Measurements from ENCODE around the gene CRYBB3.
A peak's percentile ranks its signal among the peaks of the same experiment; 100 is the strongest.

Gene CRYBB3

GRCh38 chr22:25172153-25172552, 27.5 kb upstream of the CRYBB3 start:
- Histone ChIP-seq H3K4ac (ENCODE audit: low read depth, low read length) (no peak overlapping the region), H3K4me3 (ENCODE audit: low read length) (no peak overlapping the region), H3K27me3 (ENCODE audit: insufficient read depth, low read length, poor library complexity) (no peaks in the 10 kb centered on the region), H3K79me1 (ENCODE audit: low read length) (no peaks in the 10 kb centered on the region), H2BK15ac (replicated peaks; ENCODE audit: low read depth) (no peak overlapping the region), H3K79me2 (ENCODE audit: control insufficient read depth, insufficient read depth, low read length) (no peaks in the 10 kb centered on the region), H3K23ac (ENCODE audit: low read length) (no peak overlapping the region), H2BK120ac (ENCODE audit: low read depth, low read length) (no peak overlapping the region), H3K36me3 (ENCODE audit: control insufficient read depth, insufficient read depth, low read length) (peaks cover 3% of the 10 kb centered on the region), H4K8ac (ENCODE audit: low read depth, low read length) (no peak overlapping the region), H3K56ac (ENCODE audit: low read length) (no peak overlapping the region), H3K27ac (ENCODE audit: low read depth, low read length) (no peak overlapping the region), H4K5ac (ENCODE audit: low read length) (no peak overlapping the region), H3K18ac (ENCODE audit: low read length) (no peak overlapping the region), H3K4me1 (ENCODE audit: control insufficient read depth, low read depth, low read length) (no peaks in the 10 kb centered on the region), H2BK5ac (ENCODE audit: low read length) (no peak overlapping the region), H2AK5ac (ENCODE audit: low read length) (no peak overlapping the region), H3K9ac (ENCODE audit: low read length) (no peak overlapping the region), H3K4me2 (ENCODE audit: low read length) (no peak overlapping the region)
- DNase-seq: peak; percentile 24
- WGBS (ENCODE audit: extremely low coverage, insufficient coverage, low lambda C conversion rate): no CpG with 5 or more reads among the region's 5 CpGs

- no peak overlapping the region for H2BK15ac ChIP-seq (replicated peaks; ENCODE audit: low read depth)
- no peak overlapping the region for H3K4ac ChIP-seq (ENCODE audit: low read depth, low read length)
- H3K79me2 ChIP-seq (ENCODE audit: control insufficient read depth, insufficient read depth, low read length): no peaks in the 10 kb centered on the region
- DNase-seq: no peak
- WGBS (ENCODE audit: extremely low coverage, insufficient coverage, low lambda C conversion rate): no CpG with 5 or more reads among the region's 13 CpGs
- H3K36me3 ChIP-seq (ENCODE audit: control insufficient read depth, insufficient read depth, low read length): peaks cover 3% of the 10 kb centered on the region
- H2BK120ac ChIP-seq (ENCODE audit: low read depth, low read length): no peak overlapping the region
- H4K8ac ChIP-seq (ENCODE audit: low read depth, low read length): no peak overlapping the region
- no peak overlapping the region for H3K18ac ChIP-seq (ENCODE audit: low read length)
- no peaks in the 10 kb centered on the region for H3K79me1 ChIP-seq (ENCODE audit: low read length)
- no peak overlapping the region for H3K56ac ChIP-seq (ENCODE audit: low read length)
- no peaks in the 10 kb centered on the region for H3K27me3 ChIP-seq (ENCODE audit: insufficient read depth, low read length, poor library complexity)
- H3K9ac ChIP-seq (ENCODE audit: low read length): no peak overlapping the region
- H3K23ac ChIP-seq (ENCODE audit: low read length): no peak overlapping the region
- no peak overlapping the region for H4K5ac ChIP-seq (ENCODE audit: low read length)
- H3K4me3 ChIP-seq (ENCODE audit: low read length): no peak overlapping the region
- H3K27ac ChIP-seq (ENCODE audit: low read depth, low read length): no peak overlapping the region
- no peak overlapping the region for H2AK5ac ChIP-seq (ENCODE audit: low read length)
- no peaks in the 10 kb centered on the region for H3K4me1 ChIP-seq (ENCODE audit: control insufficient read depth, low read depth, low read length)
- no peak overlapping the region for H3K4me2 ChIP-seq (ENCODE audit: low read length)
- H2BK5ac ChIP-seq (ENCODE audit: low read length): no peak overlapping the region
These were observed 25.3 kb upstream of the CRYBB3 start for GRCh38 chr22:25174156-25174887.

GRCh38 chr22:25174888-25175411, 24.7 kb upstream of the CRYBB3 start:
- DNase-seq: no peak
- no peaks in the 10 kb centered on the region for H3K27me3 ChIP-seq (ENCODE audit: insufficient read depth, low read length, poor library complexity)
- H3K27ac ChIP-seq (ENCODE audit: low read depth, low read length): no peak overlapping the region
- no peak overlapping the region for H3K18ac ChIP-seq (ENCODE audit: low read length)
- H3K56ac ChIP-seq (ENCODE audit: low read length): no peak overlapping the region
- no peak overlapping the region for H4K8ac ChIP-seq (ENCODE audit: low read depth, low read length)
- H4K5ac ChIP-seq (ENCODE audit: low read length): no peak overlapping the region
- no peak overlapping the region for H3K4me2 ChIP-seq (ENCODE audit: low read length)
- no peak overlapping the region for H2BK5ac ChIP-seq (ENCODE audit: low read length)
- no peak overlapping the region for H2BK120ac ChIP-seq (ENCODE audit: low read depth, low read length)
- H2AK5ac ChIP-seq (ENCODE audit: low read length): no peak overlapping the region
- no peak overlapping the region for H3K23ac ChIP-seq (ENCODE audit: low read length)
- no peak overlapping the region for H2BK15ac ChIP-seq (replicated peaks; ENCODE audit: low read depth)
- H3K4me3 ChIP-seq (ENCODE audit: low read length): no peak overlapping the region
- no peaks in the 10 kb centered on the region for H3K4me1 ChIP-seq (ENCODE audit: control insufficient read depth, low read depth, low read length)
- H3K4ac ChIP-seq (ENCODE audit: low read depth, low read length): no peak overlapping the region
- no peak overlapping the region for H3K9ac ChIP-seq (ENCODE audit: low read length)
- no peaks in the 10 kb centered on the region for H3K79me1 ChIP-seq (ENCODE audit: low read length)
- H3K36me3 ChIP-seq (ENCODE audit: control insufficient read depth, insufficient read depth, low read length): peaks cover 3% of the 10 kb centered on the region
- H3K79me2 ChIP-seq (ENCODE audit: control insufficient read depth, insufficient read depth, low read length): no peaks in the 10 kb centered on the region
- WGBS (ENCODE audit: extremely low coverage, insufficient coverage, low lambda C conversion rate): no CpG with 5 or more reads among the region's 6 CpGs

- Histone ChIP-seq H2BK120ac (ENCODE audit: low read depth, low read length) (no peak overlapping the region), H3K4me3 (ENCODE audit: low read length) (no peak overlapping the region), H3K23ac (ENCODE audit: low read length) (no peak overlapping the region), H3K27ac (ENCODE audit: low read depth, low read length) (no peak overlapping the region), H3K27me3 (ENCODE audit: insufficient read depth, low read length, poor library complexity) (no peaks in the 10 kb centered on the region), H2AK5ac (ENCODE audit: low read length) (no peak overlapping the region), H3K4me2 (ENCODE audit: low read length) (no peak overlapping the region), H3K18ac (ENCODE audit: low read length) (no peak overlapping the region), H3K9ac (ENCODE audit: low read length) (no peak overlapping the region), H3K79me2 (ENCODE audit: control insufficient read depth, insufficient read depth, low read length) (no peaks in the 10 kb centered on the region), H3K36me3 (ENCODE audit: control insufficient read depth, insufficient read depth, low read length) (peaks cover 3% of the 10 kb centered on the region), H2BK15ac (replicated peaks; ENCODE audit: low read depth) (no peak overlapping the region), H2BK5ac (ENCODE audit: low read length) (no peak overlapping the region), H3K79me1 (ENCODE audit: low read length) (no peaks in the 10 kb centered on the region), H3K4ac (ENCODE audit: low read depth, low read length) (no peak overlapping the region), H4K8ac (ENCODE audit: low read depth, low read length) (no peak overlapping the region), H3K4me1 (ENCODE audit: control insufficient read depth, low read depth, low read length) (no peaks in the 10 kb centered on the region), H3K56ac (ENCODE audit: low read length) (no peak overlapping the region), H4K5ac (ENCODE audit: low read length) (no peak overlapping the region)
- no peak for DNase-seq
- no CpG with 5 or more reads among the region's 6 CpGs for WGBS (ENCODE audit: extremely low coverage, insufficient coverage, low lambda C conversion rate)
These were observed 23.5 kb upstream of the CRYBB3 start for GRCh38 chr22:25176175-25176574.

GRCh38 chr22:25176799-25177198, 22.9 kb upstream of the CRYBB3 start:
- Histone ChIP-seq H3K79me2 (ENCODE audit: control insufficient read depth, insufficient read depth, low read length) (no peaks in the 10 kb centered on the region), H3K4me1 (ENCODE audit: control insufficient read depth, low read depth, low read length) (no peaks in the 10 kb centered on the region), H3K4ac (ENCODE audit: low read depth, low read length) (no peak overlapping the region), H3K4me3 (ENCODE audit: low read length) (no peak overlapping the region), H4K8ac (ENCODE audit: low read depth, low read length) (no peak overlapping the region), H3K27me3 (ENCODE audit: insufficient read depth, low read length, poor library complexity) (no peaks in the 10 kb centered on the region), H3K18ac (ENCODE audit: low read length) (no peak overlapping the region), H3K36me3 (ENCODE audit: control insufficient read depth, insufficient read depth, low read length) (peaks cover 3% of the 10 kb centered on the region), H3K23ac (ENCODE audit: low read length) (no peak overlapping the region), H3K79me1 (ENCODE audit: low read length) (no peaks in the 10 kb centered on the region), H2AK5ac (ENCODE audit: low read length) (no peak overlapping the region), H2BK15ac (replicated peaks; ENCODE audit: low read depth) (no peak overlapping the region), H3K4me2 (ENCODE audit: low read length) (no peak overlapping the region), H4K5ac (ENCODE audit: low read length) (no peak overlapping the region), H3K56ac (ENCODE audit: low read length) (no peak overlapping the region), H2BK5ac (ENCODE audit: low read length) (no peak overlapping the region), H3K27ac (ENCODE audit: low read depth, low read length) (no peak overlapping the region), H2BK120ac (ENCODE audit: low read depth, low read length) (no peak overlapping the region), H3K9ac (ENCODE audit: low read length) (no peak overlapping the region)
- DNase-seq: no peak
- WGBS (ENCODE audit: extremely low coverage, insufficient coverage, low lambda C conversion rate): no CpG with 5 or more reads among the region's 3 CpGs

GRCh38 chr22:25177226-25177625, 22.4 kb upstream of the CRYBB3 start:
- WGBS (ENCODE audit: extremely low coverage, insufficient coverage, low lambda C conversion rate): no CpG with 5 or more reads among the region's 13 CpGs
- H3K79me2 ChIP-seq (ENCODE audit: control insufficient read depth, insufficient read depth, low read length): no peaks in the 10 kb centered on the region
- no peak overlapping the region for H3K4me2 ChIP-seq (ENCODE audit: low read length)
- no peaks in the 10 kb centered on the region for H3K27me3 ChIP-seq (ENCODE audit: insufficient read depth, low read length, poor library complexity)
- H2BK120ac ChIP-seq (ENCODE audit: low read depth, low read length): no peak overlapping the region
- no peak overlapping the region for H3K9ac ChIP-seq (ENCODE audit: low read length)
- H4K8ac ChIP-seq (ENCODE audit: low read depth, low read length): no peak overlapping the region
- no peak overlapping the region for H2BK15ac ChIP-seq (replicated peaks; ENCODE audit: low read depth)
- no peak overlapping the region for H4K5ac ChIP-seq (ENCODE audit: low read length)
- H3K36me3 ChIP-seq (ENCODE audit: control insufficient read depth, insufficient read depth, low read length): peaks cover 3% of the 10 kb centered on the region
- H2AK5ac ChIP-seq (ENCODE audit: low read length): no peak overlapping the region
- no peak overlapping the region for H3K4ac ChIP-seq (ENCODE audit: low read depth, low read length)
- no peak for DNase-seq
- H2BK5ac ChIP-seq (ENCODE audit: low read length): no peak overlapping the region
- no peak overlapping the region for H3K4me3 ChIP-seq (ENCODE audit: low read length)
- H3K4me1 ChIP-seq (ENCODE audit: control insufficient read depth, low read depth, low read length): no peaks in the 10 kb centered on the region
- H3K18ac ChIP-seq (ENCODE audit: low read length): no peak overlapping the region
- no peak overlapping the region for H3K27ac ChIP-seq (ENCODE audit: low read depth, low read length)
- H3K56ac ChIP-seq (ENCODE audit: low read length): no peak overlapping the region
- no peak overlapping the region for H3K23ac ChIP-seq (ENCODE audit: low read length)
- H3K79me1 ChIP-seq (ENCODE audit: low read length): no peaks in the 10 kb centered on the region
